IMR-90 (cell line): ENCODE data around the gene PKIG. TPM values are rescaled to one million over a fixed set of nuclear protein-coding genes. Genes with fewer than 3 reads are reported as not detected.

Source experiments
- ATAC-seq: fragments of 200-7000 bp; cut with Tn5 transposase; 2 replicates; pipeline ENCODE4 v1.9.1; 2020; ENCODE audit warnings: low read depth, mild to moderate bottlenecking, moderate library complexity
- BruUV-seq: library from RNA; stranded (reverse); fragments of 400-500 nt; replicated peaks from 2 replicates; lab custom pipeline; 2021; lab: Mats Ljungman, UMichigan
- CTCF ChIA-PET: fragments of 300-600 bp; formaldehyde crosslinking; extraction: SDS; loops from one replicate; lab custom pipeline; 2021; ENCODE audit warnings: antibody characterized with exemption; lab: Yijun Ruan, JAX
- POLR2A ChIA-PET: fragments of 300-600 bp; sonication (Branson Sonifier 250); formaldehyde crosslinking; loops from one replicate; lab custom pipeline; 2022; ENCODE audit warnings: antibody characterized with exemption; ENCODE audit not compliant: unreplicated experiment; lab: Charles Lee
- DNase-seq: peaks from one replicate; pipeline ENCODE4 v3.0.0; 2013
- H2AFZ ChIP-seq: replicated peaks from 2 replicates; pipeline ENCODE3; 2013; ENCODE audit warnings: low read length, mild to moderate bottlenecking; ENCODE audit not compliant: poor library complexity
- H2AK5ac ChIP-seq: 2 replicates; pipeline ENCODE4 v1.6.1; 2013; ENCODE audit warnings: low read depth, low read length, inconsistent platforms
- H2AK9ac ChIP-seq: replicated peaks from 2 replicates; pipeline ENCODE3; 2013; ENCODE audit warnings: mild to moderate bottlenecking, low read depth, low read length, moderate library complexity; ENCODE audit not compliant: poor library complexity
- H2BK120ac ChIP-seq: 2 replicates; pipeline ENCODE4 v1.6.1; 2013; ENCODE audit warnings: low read depth, low read length, inconsistent platforms
- H2BK15ac ChIP-seq: 3 replicates; pipeline ENCODE4 v1.6.1; 2013; ENCODE audit warnings: low read depth, low read length, inconsistent platforms
- H2BK20ac ChIP-seq: 2 replicates; pipeline ENCODE4 v1.6.1; 2013; ENCODE audit warnings: low read depth, mild to moderate bottlenecking, inconsistent platforms, low read length, moderate library complexity
- H2BK5ac ChIP-seq: 2 replicates; pipeline ENCODE4 v1.6.1; 2013; ENCODE audit warnings: mild to moderate bottlenecking, low read depth, low read length, inconsistent platforms; ENCODE audit not compliant: poor library complexity, severe bottlenecking
- H3K14ac ChIP-seq: replicated peaks from 2 replicates; pipeline ENCODE4 v1.6.1; 2013; ENCODE audit warnings: low read depth, low read length, inconsistent platforms
- H3K18ac ChIP-seq: 2 replicates; pipeline ENCODE4 v1.6.1; 2013; ENCODE audit warnings: low read depth, low read length, control low read depth
- H3K23ac ChIP-seq: 2 replicates; pipeline ENCODE4 v1.6.1; 2013; ENCODE audit warnings: low read depth, low read length, inconsistent platforms
- H3K27ac ChIP-seq: 2 replicates; pipeline ENCODE4 v1.5.1; 2013; ENCODE audit warnings: mild to moderate bottlenecking, control low read depth, low read length; ENCODE audit not compliant: insufficient read depth
- H3K27me3 ChIP-seq: 2 replicates; pipeline ENCODE4 v1.6.1; 2013; ENCODE audit warnings: low read length; ENCODE audit not compliant: control insufficient read depth, insufficient read depth
- H3K36me3 ChIP-seq: 2 replicates; pipeline ENCODE4 v1.6.1; 2013; ENCODE audit warnings: low read length, mixed read lengths; ENCODE audit not compliant: control insufficient read depth, insufficient read depth
- H3K4ac ChIP-seq: 2 replicates; pipeline ENCODE4 v1.6.1; 2013; ENCODE audit warnings: low read depth, low read length, inconsistent platforms
- H3K4me1 ChIP-seq: 2 replicates; pipeline ENCODE4 v1.6.1; 2013; ENCODE audit warnings: low read length, mixed read lengths; ENCODE audit not compliant: control insufficient read depth, insufficient read depth
- H3K4me2 ChIP-seq: 2 replicates; pipeline ENCODE4 v1.6.1; 2013; ENCODE audit warnings: low read depth, mild to moderate bottlenecking, control low read depth, low read length, moderate library complexity
- H3K4me3 ChIP-seq: 2 replicates; pipeline ENCODE4 v1.5.1; 2013; ENCODE audit warnings: low read depth, mild to moderate bottlenecking, control low read depth, low read length, moderate library complexity; ENCODE audit not compliant: insufficient read depth
- H3K56ac ChIP-seq: 2 replicates; pipeline ENCODE4 v1.6.1; 2013; ENCODE audit warnings: low read length, inconsistent platforms; ENCODE audit not compliant: insufficient read depth; ENCODE audit errors: extremely low read depth
- H3K79me1 ChIP-seq, 2 experiments: 2 replicates each; pipeline ENCODE4 v1.6.1; 2013; ENCODE audit warnings: low read length in 2 of 2, inconsistent platforms in 1 of 2, low read depth in 1 of 2
- H3K9ac ChIP-seq: 2 replicates; pipeline ENCODE4 v1.6.1; 2013; ENCODE audit warnings: low read depth, low read length, control low read depth
- H3K9me1 ChIP-seq: 2 replicates; pipeline ENCODE4 v1.6.1; 2013; ENCODE audit warnings: low read length, inconsistent platforms; ENCODE audit not compliant: insufficient read depth
- H3K9me3 ChIP-seq: 2 replicates; pipeline ENCODE4 v1.6.1; 2013; ENCODE audit warnings: low read length; ENCODE audit not compliant: control insufficient read depth, insufficient read depth
- H4K20me1 ChIP-seq: 2 replicates; pipeline ENCODE4 v1.6.1; 2013; ENCODE audit warnings: low read length, inconsistent platforms; ENCODE audit not compliant: insufficient read depth
- H4K5ac ChIP-seq: 2 replicates; pipeline ENCODE4 v1.6.1; 2013; ENCODE audit warnings: mild to moderate bottlenecking, low read depth, low read length, control low read depth
- H4K8ac ChIP-seq, 2 experiments: 2 replicates each; pipeline ENCODE4 v1.6.1; 2013; ENCODE audit warnings: low read depth in 2 of 2, low read length in 2 of 2, control low read depth in 1 of 2, inconsistent platforms in 1 of 2
- H4K91ac ChIP-seq: 2 replicates; pipeline ENCODE4 v1.6.1; 2013; ENCODE audit warnings: low read depth, low read length, inconsistent platforms; ENCODE audit not compliant: insufficient read depth
- BHLHE40 ChIP-seq: fragments of 150-350 bp; IDR thresholded peaks from 2 replicates; pipeline ENCODE4 v1.6.1; 2016; ENCODE audit warnings: mild to moderate bottlenecking, low read depth, low read length
- CEBPB ChIP-seq: IDR thresholded peaks from 2 replicates; pipeline ENCODE4 v1.6.1; 2012; ENCODE audit warnings: low read depth, low read length, improper control_type of control experiment
- CHD1 ChIP-seq: IDR thresholded peaks from 2 replicates; pipeline ENCODE4 v1.6.1; 2012; ENCODE audit warnings: low read depth, low read length, improper control_type of control experiment
- FOS ChIP-seq: fragments of 150-350 bp; IDR thresholded peaks from 2 replicates; pipeline ENCODE4 v1.6.1; 2016; ENCODE audit warnings: low read depth, low read length
- MAFK ChIP-seq: IDR thresholded peaks from 2 replicates; pipeline ENCODE4 v1.6.1; 2012; ENCODE audit warnings: low read depth, low read length, improper control_type of control experiment
- MAZ ChIP-seq: IDR thresholded peaks from 2 replicates; pipeline ENCODE4 v1.6.1; 2012; ENCODE audit warnings: low read depth, mild to moderate bottlenecking, low read length, improper control_type of control experiment, moderate library complexity, borderline replicate concordance
- MXI1 ChIP-seq: IDR thresholded peaks from 2 replicates; pipeline ENCODE4 v1.6.1; 2012; ENCODE audit warnings: low read depth, mild to moderate bottlenecking, low read length, moderate library complexity, borderline replicate concordance
- NFE2L2 ChIP-seq: fragments of 150-350 bp; IDR thresholded peaks from 2 replicates; pipeline ENCODE4 v1.6.1; 2016; ENCODE audit warnings: low read depth, mild to moderate bottlenecking, low read length
- POLR2A ChIP-seq: IDR thresholded peaks from 2 replicates; pipeline ENCODE4 v1.6.1; 2012; ENCODE audit warnings: mild to moderate bottlenecking, low read depth, low read length
- RAD21 ChIP-seq: IDR thresholded peaks from 2 replicates; pipeline ENCODE4 v1.6.1; 2012; ENCODE audit warnings: low read length, improper control_type of control experiment
- RCOR1 ChIP-seq: IDR thresholded peaks from 2 replicates; pipeline ENCODE4 v1.6.1; 2012; ENCODE audit warnings: mild to moderate bottlenecking, low read length, improper control_type of control experiment; ENCODE audit not compliant: insufficient replicate concordance
- RFX5 ChIP-seq: IDR thresholded peaks from 2 replicates; pipeline ENCODE4 v1.8.0; 2012; ENCODE audit warnings: low read depth, mild to moderate bottlenecking, low read length, moderate library complexity
- SMC3 ChIP-seq: fragments of 150-350 bp; IDR thresholded peaks from 2 replicates; pipeline ENCODE4 v1.6.1; 2016; ENCODE audit warnings: low read depth, mild to moderate bottlenecking, antibody characterized with exemption, low read length, moderate library complexity
- WGBS, 2 experiments: methylation state at CpG; one replicate each; pipeline versions ENCODE4 v1.1.5 to v1.1.7; 2013; ENCODE audit warnings: missing lambda C conversion rate in 2 of 2; ENCODE audit not compliant: insufficient read length in 1 of 2; ENCODE audit errors: extremely low coverage in 2 of 2; 5-methylcytosine and 5-hydroxymethylcytosine counted together
- dilution Hi-C: fragments of 300-500 bp; cut with HindIII; formaldehyde crosslinking; loops from one replicate; pipeline ENCODE4 v1.14.3; 2018; ENCODE audit warnings: low sequenced_read_pairs; ENCODE audit not compliant: unreplicated experiment
- in situ Hi-C: fragments of 300-500 bp; cut with MboI; formaldehyde crosslinking; loops from 3 replicates; pipeline ENCODE4 v1.14.3; 2019; ENCODE audit warnings: low sequenced_read_pairs, inconsistent platforms, mixed read lengths
- intact Hi-C: fragments of 100-400 bp; cut with micrococcal nuclease; formaldehyde crosslinking; loops from 2 replicates; pipeline ENCODE4 v1.10.0; 2022
- polyA plus RNA-seq, 3 experiments: library from polyadenylated mRNA; depleted of rRNA; stranded (reverse); fragments of >200 nt; gene quantifications; 2 replicates each; pipeline ENCODE4 v1.2.3, GENCODE V29; 2012; ENCODE audit warnings: low replicate concordance in 1 of 3
- total RNA-seq: library from RNA; depleted of rRNA; stranded (reverse); fragments of >200 nt; gene quantifications from 2 replicates; pipeline ENCODE4 v1.2.3, GENCODE V29; 2012
- TF ChIP-seq, protein P1 (sequence below): fragments of 150-350 bp; IDR thresholded peaks from 2 replicates; pipeline ENCODE4 v1.6.1; 2017; ENCODE audit warnings: mild to moderate bottlenecking, antibody characterized with exemption, low read length, low read depth
- TF ChIP-seq, protein P2 (sequence below): conservative IDR thresholded peaks from 2 replicates; pipeline ENCODE4 v1.5.1; 2012; ENCODE audit warnings: mild to moderate bottlenecking, low read depth, low read length, improper control_type of control experiment
- TF ChIP-seq, protein P3 (sequence below): fragments of 150-350 bp; IDR thresholded peaks from 2 replicates; pipeline ENCODE4 v1.6.1; 2016; ENCODE audit warnings: low read depth, mild to moderate bottlenecking, low read length, moderate library complexity, borderline replicate concordance

The PKIG gene
- total and polyA plus RNA-seq, 2 of the 4 experiments (the other 2 are of a cell fraction), result 78.3 to 89.6 TPM

DNA sequence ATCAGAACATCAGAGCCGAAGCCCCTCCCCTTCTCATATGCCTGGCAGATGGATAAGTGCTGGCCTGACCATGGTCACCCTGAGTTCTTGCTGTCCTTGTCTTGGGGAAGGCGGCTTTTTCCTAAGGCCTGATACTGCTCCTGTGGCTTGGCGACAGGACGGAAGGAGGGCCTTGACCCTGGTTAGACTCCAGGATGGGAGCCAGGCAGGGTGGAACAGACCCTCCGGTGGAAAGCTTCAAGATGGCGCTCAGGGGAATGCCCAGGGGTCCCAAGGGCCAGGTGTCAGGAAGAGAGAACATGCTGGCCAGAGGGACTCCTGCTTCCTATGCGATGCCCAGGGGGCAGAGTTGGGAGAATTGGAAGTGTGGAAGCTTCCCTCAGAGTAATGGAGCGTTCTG is 39.6 kb downstream of the PKIG start:
- CTCF ChIA-PET, result no interaction called here
- dilution Hi-C loops (no loop called here), in situ Hi-C loops (no loop called here), intact Hi-C loops (no loop called here)
- H3K27ac ChIP-seq, result no peak overlapping the region
- peaks cover 7% of the 10 kb centered on the region for H3K9me3 ChIP-seq
- no peak overlapping the region for H3K4me3 ChIP-seq
- H3K4me1 ChIP-seq, result no peaks in the 10 kb centered on the region
- no peak overlapping the region for H3K4me2 ChIP-seq
- POLR2A ChIA-PET, result no interaction called here
- H3K79me1 ChIP-seq, result 0 out of 4 replicates have a peak, but pooled peaks cover 0 to under 1% of the 10 kb centered on the region in 2 experiments
- H3K9me1 ChIP-seq, result no peaks in the 10 kb centered on the region
- TF ChIP-seq MXI1, result no peak
- no peak for TF ChIP-seq NFE2L2
- TF ChIP-seq, protein P1, sequence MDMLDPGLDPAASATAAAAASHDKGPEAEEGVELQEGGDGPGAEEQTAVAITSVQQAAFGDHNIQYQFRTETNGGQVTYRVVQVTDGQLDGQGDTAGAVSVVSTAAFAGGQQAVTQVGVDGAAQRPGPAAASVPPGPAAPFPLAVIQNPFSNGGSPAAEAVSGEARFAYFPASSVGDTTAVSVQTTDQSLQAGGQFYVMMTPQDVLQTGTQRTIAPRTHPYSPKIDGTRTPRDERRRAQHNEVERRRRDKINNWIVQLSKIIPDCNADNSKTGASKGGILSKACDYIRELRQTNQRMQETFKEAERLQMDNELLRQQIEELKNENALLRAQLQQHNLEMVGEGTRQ, result no peak
- no peak for TF ChIP-seq CEBPB
- TF ChIP-seq CHD1, result no peak
- TF ChIP-seq RFX5, result no peak
- TF ChIP-seq RAD21, result no peak
- TF ChIP-seq RCOR1, result no peak
- no peak for TF ChIP-seq FOS
- no peak for TF ChIP-seq MAFK
- TF ChIP-seq SMC3, result no peak
- TF ChIP-seq MAZ, result no peak
- TF ChIP-seq, protein P2, sequence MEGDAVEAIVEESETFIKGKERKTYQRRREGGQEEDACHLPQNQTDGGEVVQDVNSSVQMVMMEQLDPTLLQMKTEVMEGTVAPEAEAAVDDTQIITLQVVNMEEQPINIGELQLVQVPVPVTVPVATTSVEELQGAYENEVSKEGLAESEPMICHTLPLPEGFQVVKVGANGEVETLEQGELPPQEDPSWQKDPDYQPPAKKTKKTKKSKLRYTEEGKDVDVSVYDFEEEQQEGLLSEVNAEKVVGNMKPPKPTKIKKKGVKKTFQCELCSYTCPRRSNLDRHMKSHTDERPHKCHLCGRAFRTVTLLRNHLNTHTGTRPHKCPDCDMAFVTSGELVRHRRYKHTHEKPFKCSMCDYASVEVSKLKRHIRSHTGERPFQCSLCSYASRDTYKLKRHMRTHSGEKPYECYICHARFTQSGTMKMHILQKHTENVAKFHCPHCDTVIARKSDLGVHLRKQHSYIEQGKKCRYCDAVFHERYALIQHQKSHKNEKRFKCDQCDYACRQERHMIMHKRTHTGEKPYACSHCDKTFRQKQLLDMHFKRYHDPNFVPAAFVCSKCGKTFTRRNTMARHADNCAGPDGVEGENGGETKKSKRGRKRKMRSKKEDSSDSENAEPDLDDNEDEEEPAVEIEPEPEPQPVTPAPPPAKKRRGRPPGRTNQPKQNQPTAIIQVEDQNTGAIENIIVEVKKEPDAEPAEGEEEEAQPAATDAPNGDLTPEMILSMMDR, result no peak
- TF ChIP-seq, protein P3, sequence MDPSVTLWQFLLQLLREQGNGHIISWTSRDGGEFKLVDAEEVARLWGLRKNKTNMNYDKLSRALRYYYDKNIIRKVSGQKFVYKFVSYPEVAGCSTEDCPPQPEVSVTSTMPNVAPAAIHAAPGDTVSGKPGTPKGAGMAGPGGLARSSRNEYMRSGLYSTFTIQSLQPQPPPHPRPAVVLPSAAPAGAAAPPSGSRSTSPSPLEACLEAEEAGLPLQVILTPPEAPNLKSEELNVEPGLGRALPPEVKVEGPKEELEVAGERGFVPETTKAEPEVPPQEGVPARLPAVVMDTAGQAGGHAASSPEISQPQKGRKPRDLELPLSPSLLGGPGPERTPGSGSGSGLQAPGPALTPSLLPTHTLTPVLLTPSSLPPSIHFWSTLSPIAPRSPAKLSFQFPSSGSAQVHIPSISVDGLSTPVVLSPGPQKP, result no peak
- no peak for TF ChIP-seq BHLHE40
- no peak for TF ChIP-seq POLR2A
- no peak overlapping the region for H2BK20ac ChIP-seq
- no peak overlapping the region for H3K9ac ChIP-seq
- H3K14ac ChIP-seq, result no peak overlapping the region
- H2BK15ac ChIP-seq, result no peak overlapping the region
- no peak overlapping the region for H3K56ac ChIP-seq
- no peak overlapping the region for H2AFZ ChIP-seq
- no peak overlapping the region for H2AK5ac ChIP-seq
- no peak overlapping the region for H2AK9ac ChIP-seq
- no peak overlapping the region for H4K5ac ChIP-seq
- no peak for ATAC-seq
- H4K8ac ChIP-seq, result no peak overlapping the region
- peaks cover 27% of the 10 kb centered on the region for H3K36me3 ChIP-seq
- no peak overlapping the region for H3K4ac ChIP-seq
- DNase-seq, result no peak
- H2BK120ac ChIP-seq, result no peak overlapping the region
- BruUV-seq, result no TSS peak
- peaks cover 2% of the 10 kb centered on the region; the same call in 1 of the 2 replicates for H4K20me1 ChIP-seq
- H4K91ac ChIP-seq, result no peak overlapping the region
- no peak overlapping the region for H2BK5ac ChIP-seq
- 96% methylated on average over 5 of the region's 8 CpGs; no CpG with 5 or more reads in 1 of the 2 experiments for WGBS, 2 experiments
- no peak overlapping the region for H3K18ac ChIP-seq
- no peaks in the 10 kb centered on the region for H3K27me3 ChIP-seq
- H3K23ac ChIP-seq, result no peak overlapping the region
